WTC11 (cell line): Measurements from ENCODE around the gene BMP6.

Experiments
- CTCF ChIP-seq: fragments of 200-600 bp; IDR thresholded peaks from 2 replicates; pipeline ENCODE4 v1.8.0; 2022; ENCODE audit warnings: antibody characterized with exemption
- NR3C1 ChIP-seq: sonication (generic); formaldehyde crosslinking; conservative IDR thresholded peaks from 2 replicates; pipeline ENCODE4 v1.8.1; 2023; ENCODE audit warnings: low read depth, mild to moderate bottlenecking, missing genetic modification reagents
- TCF7 ChIP-seq: sonication (generic); formaldehyde crosslinking; IDR thresholded peaks from 2 replicates; pipeline ENCODE4 v1.8.0; 2022; ENCODE audit warnings: mild to moderate bottlenecking, low read depth, missing genetic modification reagents, moderate library complexity
- USF2 ChIP-seq: sonication (generic); formaldehyde crosslinking; IDR thresholded peaks from 2 replicates; pipeline ENCODE4 v1.8.1; 2023; ENCODE audit warnings: mild to moderate bottlenecking, missing genetic modification reagents, moderate library complexity
- ZNF232 ChIP-seq: sonication (generic); formaldehyde crosslinking; IDR thresholded peaks from 2 replicates; pipeline ENCODE4 v1.8.0; 2022; ENCODE audit warnings: mild to moderate bottlenecking, missing genetic modification reagents
- TF ChIP-seq, protein P1 (sequence below): sonication (generic); formaldehyde crosslinking; IDR thresholded peaks from 2 replicates; pipeline ENCODE4 v1.8.0; 2022; ENCODE audit warnings: mild to moderate bottlenecking, missing genetic modification reagents

- TF ChIP-seq CTCF (no peak), NR3C1 (CRISPR knock-in tag) (no peak), TCF7 (CRISPR knock-in tag) (no peak), USF2 (CRISPR knock-in tag) (no peak), ZNF232 (CRISPR knock-in tag) (no peak)
- TF ChIP-seq, protein P1, sequence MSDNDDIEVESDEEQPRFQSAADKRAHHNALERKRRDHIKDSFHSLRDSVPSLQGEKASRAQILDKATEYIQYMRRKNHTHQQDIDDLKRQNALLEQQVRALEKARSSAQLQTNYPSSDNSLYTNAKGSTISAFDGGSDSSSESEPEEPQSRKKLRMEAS (CRISPR knock-in tag), result no peak
Observed at GRCh38 chr6:7770111-7770510, 44.2 kb downstream of the BMP6 start.
